Measurements from ENCODE around the gene CABLES1.

GRCh38 chr18:23198217-23198845, 63.0 kb downstream of the CABLES1 start:
- TF ChIP-seq LEF1 (IDR thresholded peaks at IDR 0.05; ENCODE audit: borderline replicate concordance): no peak
- TF ChIP-seq NFRKB (IDR thresholded peaks at IDR 0.05): no peak
- no peak for TF ChIP-seq FOXM1 (IDR thresholded peaks at IDR 0.05; ENCODE audit: borderline replicate concordance)
- TF ChIP-seq ZNF384 (IDR thresholded peaks at IDR 0.05): no peak
